HL-60 (cell line): ENCODE measurements around the gene CD302.

Experiments
- CTCF ChIP-seq: IDR thresholded peaks from one replicate; pipeline ENCODE4 v1.5.1; 2011; ENCODE audit warnings: low read length, control low read depth, inconsistent platforms; ENCODE audit not compliant: insufficient read depth
- GABPA ChIP-seq: IDR thresholded peaks from 2 replicates; pipeline ENCODE4 v1.6.1; 2012; ENCODE audit warnings: low read depth
- POLR2AphosphoS5 ChIP-seq: IDR thresholded peaks from 2 replicates; pipeline ENCODE4 v1.6.1; 2012; ENCODE audit warnings: low read depth
- REST ChIP-seq: IDR thresholded peaks from 2 replicates; pipeline ENCODE4 v1.6.1; 2012; ENCODE audit warnings: low read depth; ENCODE audit not compliant: insufficient replicate concordance
- SPI1 ChIP-seq: IDR thresholded peaks from 2 replicates; pipeline ENCODE4 v1.6.1; 2012; ENCODE audit warnings: low read depth, mild to moderate bottlenecking, borderline replicate concordance

GRCh38 chr2:159840616-159841015 is 42.6 kb upstream of the CD302 start:
- TF ChIP-seq SPI1 (no peak), CTCF (no peak), REST (no peak), POLR2AphosphoS5 (no peak), GABPA (no peak)
